Activated naive CD4-positive, alpha-beta T cell (primary cell): ENCODE data around the gene LNP1.
"Not testable (repeated sequence)": the region's sequence is repeated elsewhere in the genome, so short reads cannot be mapped to it uniquely, and the experiment has no call there.

Experiments
- DNase-seq, 4 experiments: peaks; one replicate each; lab custom pipeline; 2025; lab: John Stamatoyannopoulos, UW

The LNP1 gene

GRCh38 chr3:100400780-100401673 lies at the start of gene LNP1, which contains the start of gene TOMM70:
LNP1 (plus strand) TSS chr3:100401539; CDS start chr3:100429730, 28,191 bp downstream.
TOMM70 (minus strand) TSS chr3:100401089; CDS start chr3:100400949, 140 bp downstream.
- DNase-seq: peak; percentile 80 to 90 (median 86)

- not testable (repeated sequence) for DNase-seq
Observed at GRCh38 chr3:100351770-100352169, 49.6 kb upstream of the LNP1 start.

GRCh38 chr3:100352296-100353231 lies 48.8 kb upstream of the LNP1 start:
- DNase-seq: no peak

- no peak for DNase-seq
Observed at GRCh38 chr3:100354850-100355249, 46.5 kb upstream of the LNP1 start.

GRCh38 chr3:100358413-100358812 lies 42.9 kb upstream of the LNP1 start:
- DNase-seq: no peak

GRCh38 chr3:100359035-100359434 lies 42.3 kb upstream of the LNP1 start:
- no peak for DNase-seq

- DNase-seq: no peak
Observed at GRCh38 chr3:100360757-100361496, 40.4 kb upstream of the LNP1 start.

- no peak for DNase-seq
Observed at GRCh38 chr3:100361897-100362296, 39.4 kb upstream of the LNP1 start.

- no peak for DNase-seq
Observed at GRCh38 chr3:100364421-100364820, 36.9 kb upstream of the LNP1 start.

GRCh38 chr3:100366424-100366823 lies 34.9 kb upstream of the LNP1 start:
- no peak for DNase-seq

- no peak for DNase-seq
Observed at GRCh38 chr3:100368441-100368840, 32.9 kb upstream of the LNP1 start.

GRCh38 chr3:100370756-100371155 lies 30.6 kb upstream of the LNP1 start:
- no peak for DNase-seq

GRCh38 chr3:100374521-100374920 lies 26.8 kb upstream of the LNP1 start:
- no peak for DNase-seq

GRCh38 chr3:100376301-100376700 lies 25.0 kb upstream of the LNP1 start:
- DNase-seq: no peak

- DNase-seq: no peak
Observed at GRCh38 chr3:100384733-100385525, 16.4 kb upstream of the LNP1 start.

GRCh38 chr3:100386437-100387074 lies 14.8 kb upstream of the LNP1 start:
- no peak for DNase-seq

- DNase-seq: no peak
Observed at GRCh38 chr3:100389025-100389424, 12.3 kb upstream of the LNP1 start.

GRCh38 chr3:100395679-100396431 lies 5.5 kb upstream of the LNP1 start:
- DNase-seq: no peak

- DNase-seq: no peak
Observed at GRCh38 chr3:100396967-100397366, 4.4 kb upstream of the LNP1 start.
